ENCODE results near the gene RBX1.
"Not testable (repeated sequence)": the region's sequence is repeated elsewhere in the genome, so short reads cannot be mapped to it uniquely, and the experiment has no call there.

RBX1 gene

GRCh38 chr22:40950962-40951794 is at the start of gene RBX1:
RBX1 (plus strand) TSS chr22:40951378; CDS start chr22:40951399, 21 bp downstream.
- Histone ChIP-seq H3K9ac (peak within 1 kb of the TSS; percentile 90 to 100 (median 97)), H3K4me1 (peaks cover 27 to 36% (median 30%) of the 10 kb centered on the region in 10 experiments), H3K4me3 (peak within 1 kb of the TSS; percentile 79 to 92 (median 83)), H3K27ac (peak within 1 kb of the TSS; percentile 92 to 99 (median 98)), H3K36me3 (peaks cover 26 to 33% (median 30%) of the 10 kb centered on the region in 11 experiments), H3K9me3 (replicated peaks in 1 of 11) (no peaks in the 10 kb centered on the region), H3K4me2 (peak within 1 kb of the TSS; percentile 84 to 99 (median 94)), H3K27me3 (no peaks in the 10 kb centered on the region), H4K20me1 (peaks cover 0 to 24% (median 5%) of the 10 kb centered on the region in 11 experiments; a peak in 8 of 22 replicates)
- TF ChIP-seq Cebpa-rat (IDR thresholded peaks at IDR 0.05): no peak

GRCh38 chr22:40904101-40904500 is 47.1 kb upstream of the RBX1 start:
- no peaks in the 10 kb centered on the region for H3K27me3 ChIP-seq
- H3K4me1 ChIP-seq: peaks cover 0 to 3% (median 0%) of the 10 kb centered on the region in 10 experiments; a peak in 1 of 20 replicates
- no peak for TF ChIP-seq Cebpa-rat (IDR thresholded peaks at IDR 0.05)
- H4K20me1 ChIP-seq: no peaks in the 10 kb centered on the region
- H3K36me3 ChIP-seq: peaks cover 10 to 60% (median 40%) of the 10 kb centered on the region in 11 experiments
- H3K4me3 ChIP-seq: no peak overlapping the region
- no peak overlapping the region for H3K4me2 ChIP-seq
- 0 out of 22 replicates have a peak overlapping the region, but pooled peaks of 1 of the 11 experiments have one; percentile 1 for H3K9ac ChIP-seq
- no peaks in the 10 kb centered on the region for H3K9me3 ChIP-seq (replicated peaks in 1 of 11)
- no peak overlapping the region for H3K27ac ChIP-seq

- Histone ChIP-seq H3K4me3 (no peak overlapping the region), H3K27ac (no peak overlapping the region), H3K9ac (no peak overlapping the region), H3K4me1 (no peaks in the 10 kb centered on the region), H3K9me3 (replicated peaks in 1 of 11) (no peaks in the 10 kb centered on the region), H3K27me3 (no peaks in the 10 kb centered on the region), H3K4me2 (no peak overlapping the region), H4K20me1 (no peaks in the 10 kb centered on the region), H3K36me3 (peaks cover 40 to 97% (median 73%) of the 10 kb centered on the region in 11 experiments)
- no peak for TF ChIP-seq Cebpa-rat (IDR thresholded peaks at IDR 0.05)
Observed at GRCh38 chr22:40908895-40909294, 42.3 kb upstream of the RBX1 start.

- no peak for TF ChIP-seq Cebpa-rat (IDR thresholded peaks at IDR 0.05)
- H4K20me1 ChIP-seq: no peaks in the 10 kb centered on the region
- no peaks in the 10 kb centered on the region for H3K9me3 ChIP-seq (replicated peaks in 1 of 11)
- no peak overlapping the region for H3K9ac ChIP-seq
- H3K4me1 ChIP-seq: no peaks in the 10 kb centered on the region
- no peak overlapping the region for H3K4me2 ChIP-seq
- no peak overlapping the region for H3K4me3 ChIP-seq
- peaks cover 62 to 98% (median 81%) of the 10 kb centered on the region in 11 experiments for H3K36me3 ChIP-seq
- no peak overlapping the region for H3K27ac ChIP-seq
- H3K27me3 ChIP-seq: no peaks in the 10 kb centered on the region
Observed at GRCh38 chr22:40911772-40912171, 39.4 kb upstream of the RBX1 start.

- H3K36me3 ChIP-seq: peaks cover 72 to 98% (median 84%) of the 10 kb centered on the region in 11 experiments
- H3K9me3 ChIP-seq (replicated peaks in 1 of 11); H3K27ac ChIP-seq; H3K4me2 ChIP-seq; H3K27me3 ChIP-seq; H4K20me1 ChIP-seq; H3K4me3 ChIP-seq; H3K4me1 ChIP-seq; H3K9ac ChIP-seq: not testable (repeated sequence)
Observed at GRCh38 chr22:40912987-40913386, 38.2 kb upstream of the RBX1 start.

GRCh38 chr22:40919446-40919845 is 31.7 kb upstream of the RBX1 start:
- H3K36me3 ChIP-seq: peaks cover 69 to 98% (median 84%) of the 10 kb centered on the region in 11 experiments
- no peak overlapping the region for H3K4me3 ChIP-seq
- no peaks in the 10 kb centered on the region for H3K9me3 ChIP-seq (replicated peaks in 1 of 11)

GRCh38 chr22:40920526-40920925 is 30.7 kb upstream of the RBX1 start:
- H3K4me1 ChIP-seq: peaks cover 0 to 3% (median 0%) of the 10 kb centered on the region in 10 experiments; a peak in 1 of 20 replicates
- no peaks in the 10 kb centered on the region for H3K27me3 ChIP-seq
- TF ChIP-seq Cebpa-rat (IDR thresholded peaks at IDR 0.05): no peak
- H3K36me3 ChIP-seq: peaks cover 69 to 98% (median 84%) of the 10 kb centered on the region in 11 experiments
- H3K9ac ChIP-seq: peak overlapping the region in 1 of 11 experiments; percentile 48; a peak in 1 of 22 replicates
- no peak overlapping the region for H3K4me2 ChIP-seq
- H4K20me1 ChIP-seq: no peaks in the 10 kb centered on the region
- no peak overlapping the region for H3K4me3 ChIP-seq
- no peaks in the 10 kb centered on the region for H3K9me3 ChIP-seq (replicated peaks in 1 of 11)
- H3K27ac ChIP-seq: no peak overlapping the region

More at GRCh38 chr22:40919446-40919845, 31.7 kb upstream of the RBX1 start:
- no peak overlapping the region for H3K4me2 ChIP-seq
- H3K27ac ChIP-seq: no peak overlapping the region
- H4K20me1 ChIP-seq: no peaks in the 10 kb centered on the region
- no peaks in the 10 kb centered on the region for H3K27me3 ChIP-seq
- no peak for TF ChIP-seq Cebpa-rat (IDR thresholded peaks at IDR 0.05)
- peaks cover 0 to 3% (median 0%) of the 10 kb centered on the region in 10 experiments; a peak in 1 of 20 replicates for H3K4me1 ChIP-seq
- no peak overlapping the region for H3K9ac ChIP-seq

- Histone ChIP-seq H3K9ac (no peak overlapping the region), H4K20me1 (no peaks in the 10 kb centered on the region), H3K27me3 (no peaks in the 10 kb centered on the region), H3K4me2 (peak overlapping the region in 1 of 11 experiments; percentile 56; a peak in 2 of 22 replicates), H3K4me1 (peaks cover 0 to 3% (median 0%) of the 10 kb centered on the region in 10 experiments; a peak in 1 of 20 replicates), H3K9me3 (replicated peaks in 1 of 11) (no peaks in the 10 kb centered on the region), H3K4me3 (no peak overlapping the region), H3K36me3 (peaks cover 68 to 98% (median 84%) of the 10 kb centered on the region in 11 experiments), H3K27ac (no peak overlapping the region)
- no peak for TF ChIP-seq Cebpa-rat (IDR thresholded peaks at IDR 0.05)
Observed at GRCh38 chr22:40922484-40923303, 28.5 kb upstream of the RBX1 start.

- Histone ChIP-seq H4K20me1 (no peaks in the 10 kb centered on the region), H3K4me3 (no peak overlapping the region), H3K36me3 (peaks cover 39 to 97% (median 77%) of the 10 kb centered on the region in 11 experiments), H3K27ac (no peak overlapping the region), H3K27me3 (no peaks in the 10 kb centered on the region), H3K4me2 (no peak overlapping the region), H3K4me1 (no peaks in the 10 kb centered on the region), H3K9me3 (replicated peaks in 1 of 11) (no peaks in the 10 kb centered on the region), H3K9ac (0 out of 22 replicates have a peak overlapping the region, but pooled peaks of 1 of the 11 experiments have one; percentile 13)
- no peak for TF ChIP-seq Cebpa-rat (IDR thresholded peaks at IDR 0.05)
Observed at GRCh38 chr22:40928657-40929056, 22.5 kb upstream of the RBX1 start.
